H9 (cell line): ENCODE data around the gene RBM38. TPM values are rescaled to one million over a fixed set of nuclear protein-coding genes. Genes with fewer than 3 reads are reported as not detected.
"Not testable (repeated sequence)": the region's sequence is repeated elsewhere in the genome, so short reads cannot be mapped to it uniquely, and the experiment has no call there.

Experiments used
- DNase-seq: peaks from one replicate; pipeline ENCODE4 v3.0.0-alpha.2; 2017
- H2AFZ ChIP-seq: one replicate; pipeline ENCODE4 v1.6.1; 2013; ENCODE audit warnings: mild to moderate bottlenecking, low read length, control low read depth, moderate library complexity
- H2AK5ac ChIP-seq: 2 replicates; pipeline ENCODE4 v1.6.1; 2013; ENCODE audit warnings: low read length, control low read depth, mixed read lengths; ENCODE audit not compliant: insufficient read length
- H2BK120ac ChIP-seq: one replicate; pipeline ENCODE4 v1.6.1; 2013; ENCODE audit warnings: low read depth, mild to moderate bottlenecking, low read length, control low read depth, inconsistent platforms; ENCODE audit not compliant: poor library complexity, severe bottlenecking
- H2BK12ac ChIP-seq: 2 replicates; pipeline ENCODE4 v1.6.1; 2013; ENCODE audit warnings: low read length, control low read depth, mixed read lengths, low read depth; ENCODE audit not compliant: insufficient read length
- H2BK15ac ChIP-seq: 2 replicates; pipeline ENCODE4 v1.6.1; 2013; ENCODE audit warnings: low read depth, low read length, control low read depth
- H2BK20ac ChIP-seq: one replicate; pipeline ENCODE4 v1.6.1; 2013; ENCODE audit warnings: low read depth, mild to moderate bottlenecking, low read length, control low read depth, inconsistent platforms; ENCODE audit not compliant: poor library complexity, severe bottlenecking
- H2BK5ac ChIP-seq: 2 replicates; pipeline ENCODE4 v1.6.1; 2013; ENCODE audit warnings: low read length, control low read depth, mixed read lengths; ENCODE audit not compliant: insufficient read length
- H3K14ac ChIP-seq: 2 replicates; pipeline ENCODE4 v1.6.1; 2013; ENCODE audit warnings: low read length, control low read depth; ENCODE audit not compliant: insufficient read depth
- H3K18ac ChIP-seq: 2 replicates; pipeline ENCODE4 v1.6.1; 2013; ENCODE audit warnings: low read depth, mild to moderate bottlenecking, mixed read lengths, low read length, control low read depth; ENCODE audit not compliant: insufficient read length
- H3K23ac ChIP-seq: 2 replicates; pipeline ENCODE4 v1.6.1; 2013; ENCODE audit warnings: low read length, control low read depth, mixed read lengths, low read depth; ENCODE audit not compliant: insufficient read length
- H3K23me2 ChIP-seq: 2 replicates; pipeline ENCODE4 v1.6.1; 2013; ENCODE audit warnings: low read depth, mild to moderate bottlenecking, mixed read lengths, low read length, control low read depth; ENCODE audit not compliant: insufficient read length, poor library complexity, severe bottlenecking
- H3K27ac ChIP-seq: 2 replicates; pipeline ENCODE4 v1.5.1; 2013; ENCODE audit warnings: low read length, control low read depth, mixed read lengths, low read depth; ENCODE audit not compliant: insufficient read length
- H3K27me3 ChIP-seq: 2 replicates; pipeline ENCODE4 v1.6.1; 2013; ENCODE audit warnings: low read length, control low read depth, inconsistent platforms; ENCODE audit not compliant: insufficient read depth
- H3K4ac ChIP-seq: 2 replicates; pipeline ENCODE4 v1.6.1; 2013; ENCODE audit warnings: low read depth, mild to moderate bottlenecking, control low read depth, inconsistent platforms, low read length, moderate library complexity
- H3K4me1 ChIP-seq: 2 replicates; pipeline ENCODE4 v1.6.1; 2013; ENCODE audit warnings: low read length, control low read depth, inconsistent platforms; ENCODE audit not compliant: insufficient read depth
- H3K4me2 ChIP-seq: 2 replicates; pipeline ENCODE4 v1.6.1; 2013; ENCODE audit warnings: low read length, control low read depth, mixed read lengths; ENCODE audit not compliant: insufficient read length, insufficient read depth
- H3K56ac ChIP-seq: 2 replicates; pipeline ENCODE4 v1.6.1; 2013; ENCODE audit warnings: low read depth, mild to moderate bottlenecking, mixed read lengths, low read length, control low read depth; ENCODE audit not compliant: insufficient read length
- H3K79me1 ChIP-seq: 2 replicates; pipeline ENCODE4 v1.6.1; 2013; ENCODE audit warnings: low read depth, mild to moderate bottlenecking, moderate library complexity, low read length, control low read depth, inconsistent platforms; ENCODE audit not compliant: insufficient read depth, poor library complexity, severe bottlenecking
- H3K79me2 ChIP-seq: 2 replicates; pipeline ENCODE4 v1.6.1; 2013; ENCODE audit warnings: low read length, control low read depth, inconsistent platforms; ENCODE audit not compliant: insufficient read depth
- H3K9ac ChIP-seq: 2 replicates; pipeline ENCODE4 v1.6.1; 2013; ENCODE audit warnings: low read length, control low read depth, mixed read lengths; ENCODE audit not compliant: insufficient read length; ENCODE audit errors: extremely low read depth
- H3K9me3 ChIP-seq: one replicate; pipeline ENCODE4 v1.6.1; 2013; ENCODE audit warnings: low read depth, low read length, inconsistent platforms; ENCODE audit not compliant: control insufficient read depth
- H3T11ph ChIP-seq: one replicate; pipeline ENCODE4 v1.6.1; 2013; ENCODE audit warnings: mild to moderate bottlenecking, low read length, control low read depth, inconsistent platforms
- H4K20me1 ChIP-seq: one replicate; pipeline ENCODE4 v1.6.1; 2013; ENCODE audit not compliant: control insufficient read depth, insufficient read length, insufficient read depth
- H4K5ac ChIP-seq: 2 replicates; pipeline ENCODE4 v1.6.1; 2013; ENCODE audit warnings: low read depth, mild to moderate bottlenecking, mixed read lengths, low read length, control low read depth; ENCODE audit not compliant: insufficient read length
- H4K8ac ChIP-seq: replicated peaks from 2 replicates; pipeline ENCODE4 v1.6.1; 2013; ENCODE audit warnings: low read length, control low read depth, mixed read lengths, low read depth; ENCODE audit not compliant: insufficient read length
- H4K91ac ChIP-seq: 2 replicates; pipeline ENCODE4 v1.6.1; 2013; ENCODE audit warnings: low read depth, mild to moderate bottlenecking, moderate library complexity, mixed read lengths, low read length, control low read depth; ENCODE audit not compliant: insufficient read length
- H3K27ac Mint-ChIP-seq, 3 experiments: 2 replicates in 2 of 3; 3 replicates in 1 of 3; pipeline ENCODE4 v1.8.0; 2020 to 2021; ENCODE audit warnings: mixed read lengths in 3 of 3, mild to moderate bottlenecking in 1 of 3, moderate library complexity in 1 of 3
- H3K27me3 Mint-ChIP-seq: 2 replicates; pipeline ENCODE4 v1.8.0; 2021; ENCODE audit warnings: low read depth, mild to moderate bottlenecking, moderate library complexity, mixed read lengths
- H3K36me3 Mint-ChIP-seq, 3 experiments: 2 replicates in 2 of 3; 3 replicates in 1 of 3; pipeline ENCODE4 v1.8.0; 2020 to 2021; ENCODE audit warnings: low read depth in 3 of 3, mixed read lengths in 3 of 3; ENCODE audit not compliant: insufficient read depth in 1 of 3
- H3K4me1 Mint-ChIP-seq, 2 experiments: 2 replicates each; pipeline ENCODE4 v1.8.0; 2020; ENCODE audit warnings: mixed read lengths in 2 of 2
- H3K4me3 Mint-ChIP-seq, 2 experiments: 2 replicates in 1 of 2; 3 replicates in 1 of 2; pipeline ENCODE4 v1.8.0; 2020 to 2021; ENCODE audit warnings: mild to moderate bottlenecking in 2 of 2, mixed read lengths in 2 of 2, moderate library complexity in 1 of 2
- H3K9me3 Mint-ChIP-seq, 2 experiments: 2 replicates in 1 of 2; 3 replicates in 1 of 2; pipeline ENCODE4 v1.8.0; 2020; ENCODE audit warnings: mild to moderate bottlenecking in 2 of 2, mixed read lengths in 2 of 2, moderate library complexity in 1 of 2
- WGBS: extraction: QIAGEN DNeasy Blood & Tissue Kit; methylation state at CpG from one replicate; pipeline ENCODE4 v1.1.7; 2013; ENCODE audit warnings: missing lambda C conversion rate, low lambda C conversion rate, mixed read lengths; ENCODE audit not compliant: insufficient read length; ENCODE audit errors: extremely low coverage; 5-methylcytosine and 5-hydroxymethylcytosine counted together
- total RNA-seq: library from RNA; stranded (reverse); gene quantifications from 2 replicates; pipeline ENCODE4 v1.2.1, GENCODE V29; 2021
- TF ChIP-seq, protein P1 (sequence below): fragments of 200-600 bp; sonication (generic); conservative IDR thresholded peaks from 3 replicates; pipeline ENCODE4 v1.8.0; 2021; ENCODE audit warnings: antibody characterized with exemption, mild to moderate bottlenecking

RBM38 gene
- total RNA-seq, 1 experiment from 2014 or later: 66.8 TPM

DNA sequence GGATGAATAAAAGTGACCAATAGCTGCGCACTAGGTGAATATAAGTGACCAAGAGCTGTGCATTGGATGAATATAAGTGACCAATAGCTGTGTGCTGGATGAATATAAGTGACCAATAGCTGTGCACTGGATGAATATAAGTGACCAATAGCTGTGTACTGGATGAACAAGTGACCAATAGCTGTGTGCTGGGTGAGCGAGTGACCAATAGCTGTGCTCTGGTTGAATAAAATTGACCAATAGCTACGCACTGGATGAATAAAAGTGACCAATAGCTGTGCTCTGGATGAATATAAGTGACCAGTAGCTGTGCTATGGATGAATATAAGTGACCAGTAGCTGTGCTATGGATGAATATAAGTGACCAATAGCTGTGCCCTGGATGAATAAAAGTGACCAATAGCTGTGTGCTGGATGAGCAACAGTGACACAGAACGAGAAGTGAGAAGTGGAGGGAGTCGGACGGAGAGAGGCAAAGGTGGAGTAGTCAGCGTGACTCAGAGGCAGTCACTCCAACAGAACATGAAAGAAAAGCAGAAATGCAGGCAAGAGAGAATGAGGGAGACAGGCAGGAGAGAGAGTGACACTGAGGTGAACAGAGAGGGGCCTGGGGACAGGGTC lies 38.5 kb downstream of the RBM38 start:
- Histone ChIP-seq H3K79me1 (no peaks in the 10 kb centered on the region), H3K4ac (no peak overlapping the region), H3T11ph (no peak overlapping the region), H2BK15ac (no peak overlapping the region), H3K18ac (no peak overlapping the region), H4K20me1 (no peaks in the 10 kb centered on the region), H3K23me2 (no peaks in the 10 kb centered on the region), H3K27me3 (no peaks in the 10 kb centered on the region), H2BK5ac (no peak overlapping the region), H2AK5ac (no peak overlapping the region), H3K9ac (no peak overlapping the region), H2BK20ac (no peak overlapping the region), H3K4me1 (no peaks in the 10 kb centered on the region), H3K9me3 (no peaks in the 10 kb centered on the region), H3K27ac (no peak overlapping the region), H3K4me2 (no peak overlapping the region), H3K79me2 (no peaks in the 10 kb centered on the region), H4K8ac (no peak overlapping the region), H3K56ac (no peak overlapping the region), H4K5ac (no peak overlapping the region), H2BK12ac (no peak overlapping the region), H3K23ac (no peak overlapping the region), H3K14ac (no peak overlapping the region), H2AFZ (no peak overlapping the region), H4K91ac (no peak overlapping the region), H2BK120ac (no peak overlapping the region)
- H3K36me3 Mint-ChIP-seq: no peaks in the 10 kb centered on the region
- no peak overlapping the region for H3K4me3 Mint-ChIP-seq
- TF ChIP-seq, protein P1, sequence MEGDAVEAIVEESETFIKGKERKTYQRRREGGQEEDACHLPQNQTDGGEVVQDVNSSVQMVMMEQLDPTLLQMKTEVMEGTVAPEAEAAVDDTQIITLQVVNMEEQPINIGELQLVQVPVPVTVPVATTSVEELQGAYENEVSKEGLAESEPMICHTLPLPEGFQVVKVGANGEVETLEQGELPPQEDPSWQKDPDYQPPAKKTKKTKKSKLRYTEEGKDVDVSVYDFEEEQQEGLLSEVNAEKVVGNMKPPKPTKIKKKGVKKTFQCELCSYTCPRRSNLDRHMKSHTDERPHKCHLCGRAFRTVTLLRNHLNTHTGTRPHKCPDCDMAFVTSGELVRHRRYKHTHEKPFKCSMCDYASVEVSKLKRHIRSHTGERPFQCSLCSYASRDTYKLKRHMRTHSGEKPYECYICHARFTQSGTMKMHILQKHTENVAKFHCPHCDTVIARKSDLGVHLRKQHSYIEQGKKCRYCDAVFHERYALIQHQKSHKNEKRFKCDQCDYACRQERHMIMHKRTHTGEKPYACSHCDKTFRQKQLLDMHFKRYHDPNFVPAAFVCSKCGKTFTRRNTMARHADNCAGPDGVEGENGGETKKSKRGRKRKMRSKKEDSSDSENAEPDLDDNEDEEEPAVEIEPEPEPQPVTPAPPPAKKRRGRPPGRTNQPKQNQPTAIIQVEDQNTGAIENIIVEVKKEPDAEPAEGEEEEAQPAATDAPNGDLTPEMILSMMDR: no peak
- peaks cover 2% of the 10 kb centered on the region; the same call in 1 of the 2 replicates for H3K27me3 Mint-ChIP-seq
- WGBS: no CpG with 5 or more reads among the region's 7 CpGs
- peaks cover 12 to 30% of the 10 kb centered on the region in 2 experiments for H3K4me1 Mint-ChIP-seq
- no peaks in the 10 kb centered on the region; a peak in 1 of 5 replicates for H3K9me3 Mint-ChIP-seq
- DNase-seq: no peak
- H3K27ac Mint-ChIP-seq: no peak overlapping the region

DNA sequence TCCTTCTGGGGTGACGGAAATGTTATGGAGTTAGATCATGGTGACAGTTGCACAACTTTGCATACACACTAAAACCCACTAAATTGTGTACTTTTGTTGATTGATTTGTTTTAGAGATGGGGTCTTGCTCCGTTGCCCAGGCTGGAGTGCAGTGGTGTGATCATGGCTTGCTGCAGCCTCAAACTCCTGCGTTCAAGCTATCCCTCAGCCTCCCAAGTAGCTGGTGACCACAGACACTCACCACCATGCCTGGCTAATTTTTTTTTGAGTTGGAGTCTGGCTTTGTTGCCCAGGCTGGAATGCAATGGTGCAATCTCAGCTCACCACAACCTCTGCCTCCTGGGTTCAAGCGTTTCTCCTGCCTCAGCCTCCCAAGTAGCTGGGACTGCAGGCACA lies 39.0 kb downstream of the RBM38 start:
- H3K36me3 Mint-ChIP-seq, H2BK15ac ChIP-seq, H3K4me2 ChIP-seq, H2AK5ac ChIP-seq, H4K20me1 ChIP-seq, H3K9ac ChIP-seq, H4K5ac ChIP-seq, H4K91ac ChIP-seq, H3K79me2 ChIP-seq, H3K4me3 Mint-ChIP-seq, H3K27me3 ChIP-seq, H3K9me3 Mint-ChIP-seq, H3K23ac ChIP-seq, H3K23me2 ChIP-seq, H3K14ac ChIP-seq, H3K4ac ChIP-seq, DNase-seq, H3K56ac ChIP-seq, H3K79me1 ChIP-seq, H2AFZ ChIP-seq, H2BK12ac ChIP-seq, H3K9me3 ChIP-seq, H3K18ac ChIP-seq, H2BK5ac ChIP-seq, H4K8ac ChIP-seq, H2BK120ac ChIP-seq, H3K27me3 Mint-ChIP-seq, H2BK20ac ChIP-seq, H3K27ac ChIP-seq, H3K4me1 ChIP-seq, H3K27ac Mint-ChIP-seq, H3T11ph ChIP-seq: not testable (repeated sequence)
- no CpG with 5 or more reads among the region's 4 CpGs for WGBS
- H3K4me1 Mint-ChIP-seq: peaks cover 9 to 28% of the 10 kb centered on the region in 2 experiments
